Measurements from ENCODE around the gene SIT1.

Gene SIT1

DNA sequence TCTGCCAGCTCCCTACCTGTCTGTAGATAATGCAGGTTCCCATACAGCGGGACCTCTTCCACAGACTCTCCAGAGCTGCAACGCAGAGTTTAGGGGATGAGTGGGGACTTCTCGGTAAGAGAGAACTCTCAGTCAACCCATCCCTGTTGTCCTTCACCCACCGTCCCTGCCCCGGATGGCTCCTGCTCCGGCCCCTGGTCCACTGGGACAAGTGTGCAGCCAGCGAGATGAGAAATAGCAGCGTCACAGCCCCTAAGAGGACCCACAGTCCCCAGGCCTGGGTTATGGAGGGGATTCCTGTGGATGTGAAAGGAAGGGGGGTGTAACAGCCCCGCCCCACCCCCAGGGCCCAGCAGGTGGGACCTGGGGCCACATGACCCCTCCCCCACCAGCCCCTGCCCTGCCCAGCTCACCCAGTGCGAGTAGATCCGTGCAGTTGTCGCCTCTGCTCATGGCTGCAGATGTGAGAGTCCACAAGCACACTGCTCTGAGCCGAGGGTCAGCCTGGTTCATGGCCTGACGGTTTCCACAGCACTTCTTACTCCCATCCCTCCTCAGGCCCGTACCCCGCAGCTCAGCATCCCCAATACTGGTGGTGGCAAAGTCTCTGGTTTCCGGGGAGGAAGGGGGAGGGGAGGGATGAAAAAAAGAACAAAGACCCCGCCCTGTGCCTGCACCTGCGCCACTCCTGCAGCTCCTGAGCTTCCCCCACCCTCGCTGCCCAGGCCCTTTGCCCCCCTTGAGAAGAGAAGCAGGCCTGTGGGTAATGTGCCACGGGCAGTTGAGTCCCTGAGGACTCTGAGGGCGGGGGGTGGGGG is at the start of gene SIT1:
SIT1 (minus strand) TSS at position 591 of the 818 bp plus-strand sequence; CDS start at position 513, 78 bp downstream.
- no peak for DNase-seq

- no peak for DNase-seq
Observed at GRCh38 chr9:35700031-35700430, 49.3 kb upstream of the SIT1 start.

- no peak for DNase-seq
Observed at GRCh38 chr9:35698231-35698630, 47.5 kb upstream of the SIT1 start.

GRCh38 chr9:35697486-35697885 is 46.8 kb upstream of the SIT1 start:
- DNase-seq, result no peak

DNA sequence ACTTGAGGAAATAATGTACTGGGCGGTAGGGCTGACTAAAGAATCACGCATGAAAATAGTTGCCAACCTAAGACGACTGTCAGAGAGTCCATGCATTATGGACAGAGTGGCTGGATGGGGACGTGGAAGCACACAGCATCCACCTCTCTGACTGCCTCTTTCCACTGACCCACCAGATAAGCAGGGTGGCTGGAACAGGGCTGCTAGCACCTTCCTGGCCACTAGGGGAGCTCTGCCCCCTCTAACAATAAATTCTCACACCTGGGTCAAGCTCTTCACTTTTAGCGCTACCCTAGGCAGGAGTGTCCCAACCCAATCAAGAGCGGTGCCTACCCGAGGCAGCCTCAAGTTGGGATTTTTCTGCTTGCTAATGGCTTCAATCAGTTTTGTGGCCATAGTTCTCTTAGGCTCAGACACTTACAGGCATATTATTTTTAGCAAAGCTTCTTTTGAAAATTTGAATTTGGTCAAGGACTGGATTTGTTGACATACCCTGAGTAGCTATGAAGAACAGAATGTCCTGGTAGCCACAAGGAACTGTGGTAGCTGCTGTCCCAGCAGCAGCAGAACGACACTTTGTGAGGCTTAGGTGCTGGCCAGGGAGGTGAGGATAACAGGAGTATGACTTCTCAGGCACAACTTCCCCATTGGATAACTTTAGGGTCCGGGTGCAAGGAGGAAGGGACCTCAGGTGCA is 45.9 kb upstream of the SIT1 start:
- DNase-seq, result no peak

GRCh38 chr9:35695943-35696401 is 45.2 kb upstream of the SIT1 start:
- DNase-seq, result no peak

GRCh38 chr9:35691757-35692301 is 41.1 kb upstream of the SIT1 start:
- no peak for DNase-seq

DNA sequence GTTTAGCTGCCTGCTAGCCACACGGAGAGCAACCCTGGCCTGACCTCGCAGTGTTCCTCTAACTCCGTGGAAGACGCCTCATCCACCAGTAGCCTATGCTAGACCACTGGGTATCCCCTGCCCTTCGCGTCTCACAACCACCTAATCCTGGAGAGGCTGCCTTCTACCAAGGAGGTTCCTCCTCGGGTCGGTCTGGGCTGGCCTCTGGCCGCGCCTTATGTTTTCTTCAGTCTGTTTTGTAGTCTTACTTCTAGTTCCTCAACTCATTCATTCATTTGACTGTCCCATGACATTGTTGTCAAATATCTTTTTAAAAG is 40.6 kb upstream of the SIT1 start:
- DNase-seq, result no peak

DNA sequence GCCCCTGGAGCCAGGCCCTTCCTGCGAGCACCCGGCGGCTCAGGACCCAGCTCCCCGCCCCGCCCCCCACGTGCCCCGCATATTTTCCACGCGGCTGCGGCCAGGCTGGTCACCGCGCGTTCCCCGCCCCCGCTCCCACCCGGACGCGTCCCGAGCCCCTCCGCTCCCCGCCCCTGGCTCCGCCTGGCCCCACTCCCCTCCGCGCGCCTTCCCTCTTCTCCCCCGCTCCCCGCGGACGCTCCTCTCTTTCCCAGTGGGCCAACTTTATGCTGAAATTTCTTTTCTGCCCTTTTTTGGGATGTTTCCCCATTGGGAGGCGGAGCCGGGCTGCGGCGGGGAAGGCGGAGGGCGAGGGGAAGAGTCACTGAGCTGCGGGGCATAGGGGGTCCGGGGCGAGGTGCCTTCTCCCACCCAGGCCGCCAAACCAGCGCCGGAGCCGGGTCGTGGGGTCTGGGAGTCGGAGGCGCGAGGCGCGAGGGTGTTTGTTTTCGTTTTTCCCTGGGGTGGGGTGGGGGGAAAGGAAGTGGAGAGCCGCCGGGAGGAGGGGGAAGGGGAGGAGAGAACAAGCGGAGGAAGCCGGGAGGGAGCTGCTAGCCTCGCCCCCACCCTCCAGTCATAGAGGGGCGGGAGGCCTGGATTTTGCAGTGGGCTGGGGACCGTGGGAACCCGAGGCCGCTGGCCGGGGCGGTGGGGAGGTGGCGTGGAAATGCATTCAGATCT is 40.0 kb upstream of the SIT1 start:
- DNase-seq, result peak; percentile 29

DNA sequence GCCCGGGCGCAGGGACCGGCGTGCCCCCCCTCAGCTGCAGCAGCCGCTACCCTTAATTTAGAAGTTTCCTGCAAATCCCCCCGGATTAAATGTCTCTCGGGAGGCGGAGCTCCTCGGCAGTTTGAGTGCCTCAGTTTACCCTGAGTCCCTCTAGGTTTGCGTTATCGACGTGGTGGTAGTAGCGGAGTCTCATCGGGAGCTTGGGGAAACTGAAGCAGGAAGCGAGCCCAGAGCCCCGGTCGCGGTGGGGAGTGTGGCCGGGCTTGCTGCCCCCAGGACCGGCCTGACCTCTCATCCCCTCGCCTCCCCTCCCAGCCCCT is 39.5 kb upstream of the SIT1 start:
- no peak for DNase-seq

DNA sequence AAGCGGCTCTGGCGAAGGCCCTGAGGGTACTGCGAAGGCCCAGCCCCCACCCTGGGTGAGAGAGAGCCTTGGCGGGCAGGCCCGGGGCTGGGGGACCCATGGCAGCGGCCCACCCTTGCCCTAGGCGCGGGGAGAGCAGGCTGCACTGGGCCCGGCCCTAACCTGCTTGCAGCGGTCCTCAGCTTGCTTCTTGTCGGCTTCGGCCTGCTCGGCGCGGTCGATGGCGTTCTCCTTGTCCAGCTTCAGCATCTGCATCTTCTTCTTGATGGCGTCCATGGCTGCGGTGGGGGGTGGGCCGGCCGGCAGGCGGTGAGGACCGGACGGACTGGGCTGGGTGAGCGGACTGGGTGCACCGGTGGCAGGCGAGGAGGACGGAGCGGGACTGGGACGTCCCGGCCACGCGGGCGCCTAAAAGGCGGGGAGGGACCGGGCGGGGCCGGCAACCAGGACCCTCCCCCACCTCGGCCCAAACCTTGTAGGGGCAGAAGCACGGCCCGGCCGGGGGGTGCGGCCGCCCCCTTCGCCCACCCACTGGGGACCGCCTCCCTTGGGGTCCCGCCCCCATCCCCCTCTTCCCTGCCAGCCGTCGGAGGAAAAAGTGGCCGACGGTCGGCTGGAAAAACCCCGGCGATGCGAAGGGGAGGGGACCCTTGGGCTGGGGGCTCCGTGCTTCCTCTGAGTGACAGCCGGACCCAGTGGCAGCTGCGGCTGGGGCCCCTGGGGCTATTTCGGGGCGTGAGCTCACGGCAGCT is 39.0 kb upstream of the SIT1 start, which contains the start of gene TPM2:
TPM2 (minus strand) TSS at position 384 of the 752 bp plus-strand sequence; CDS start at position 276, 108 bp downstream.
- no peak for DNase-seq

DNA sequence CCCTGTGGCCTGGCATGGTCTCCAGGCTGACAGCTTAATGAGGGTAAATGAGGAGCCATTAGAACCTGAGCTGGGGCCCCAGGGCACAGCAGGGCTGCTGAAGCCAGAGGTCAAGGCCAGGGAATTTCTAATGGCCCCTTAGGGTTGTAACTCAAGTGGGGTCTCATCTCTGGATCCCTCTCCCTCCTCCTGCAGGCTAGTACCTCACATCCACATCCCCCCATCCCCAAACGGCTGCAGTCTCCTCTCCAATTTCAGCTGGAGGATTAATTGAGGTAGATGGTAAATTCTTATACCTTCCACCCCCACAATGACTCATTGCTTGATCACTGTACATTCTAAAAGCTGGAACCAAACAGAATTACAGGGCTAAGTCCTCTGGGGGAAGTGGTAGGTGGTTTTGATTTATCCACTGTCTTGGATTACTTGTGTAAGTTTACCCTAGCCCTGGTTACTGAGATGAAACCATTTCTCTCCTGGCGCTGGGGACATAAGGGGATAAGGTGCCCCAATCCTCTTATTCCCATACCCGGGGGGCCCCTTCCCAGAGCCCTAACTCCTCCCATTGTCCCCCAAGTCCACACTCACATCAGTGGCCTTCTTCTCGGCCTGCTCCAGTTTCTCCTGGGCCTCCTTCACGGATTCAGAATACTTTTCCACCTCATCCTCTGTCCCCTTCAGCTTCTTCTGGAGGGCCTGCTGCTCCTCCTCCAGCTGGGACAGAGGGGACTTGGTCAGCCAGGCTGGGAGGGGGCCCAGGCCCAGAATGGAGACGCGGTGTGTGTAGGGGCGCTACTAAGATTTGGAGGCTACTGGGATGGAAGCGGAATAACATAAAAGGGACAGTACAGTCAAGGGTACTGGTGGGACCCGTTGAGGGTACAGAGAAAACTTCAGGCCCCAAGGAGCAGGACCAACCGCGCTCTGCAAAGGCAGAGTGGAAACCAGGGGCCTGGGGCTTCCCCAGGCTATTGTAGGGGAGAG is 38.1 kb upstream of the SIT1 start:
- no peak for DNase-seq

GRCh38 chr9:35687972-35688557 is 37.3 kb upstream of the SIT1 start:
- no peak for DNase-seq

GRCh38 chr9:35687306-35687705 is 36.6 kb upstream of the SIT1 start:
- DNase-seq, result no peak

- no peak for DNase-seq
Observed at GRCh38 chr9:35686222-35687203, 35.8 kb upstream of the SIT1 start.

DNA sequence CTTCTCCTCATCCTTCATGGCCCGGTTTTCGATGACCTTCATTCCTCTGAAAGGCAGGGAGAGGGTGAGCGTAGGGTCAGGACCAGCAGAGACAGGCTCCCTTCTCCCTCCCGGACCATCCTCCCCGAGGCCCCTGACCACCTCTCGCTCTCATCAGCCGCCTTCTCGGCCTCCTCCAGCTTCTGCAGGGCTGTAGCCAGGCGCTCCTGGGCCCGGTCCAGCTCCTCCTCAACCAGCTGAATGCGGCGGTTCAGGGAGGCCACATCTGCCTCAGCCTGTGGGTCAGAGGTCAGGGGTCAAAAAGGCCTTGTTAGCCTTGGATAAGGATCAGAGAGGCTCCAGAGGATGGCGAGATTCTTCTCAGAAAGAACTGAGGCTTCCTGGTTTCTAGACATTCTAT is 34.8 kb upstream of the SIT1 start:
- DNase-seq, result no peak

- DNase-seq, result no peak
Observed at GRCh38 chr9:35684921-35685320, 34.2 kb upstream of the SIT1 start.

DNA sequence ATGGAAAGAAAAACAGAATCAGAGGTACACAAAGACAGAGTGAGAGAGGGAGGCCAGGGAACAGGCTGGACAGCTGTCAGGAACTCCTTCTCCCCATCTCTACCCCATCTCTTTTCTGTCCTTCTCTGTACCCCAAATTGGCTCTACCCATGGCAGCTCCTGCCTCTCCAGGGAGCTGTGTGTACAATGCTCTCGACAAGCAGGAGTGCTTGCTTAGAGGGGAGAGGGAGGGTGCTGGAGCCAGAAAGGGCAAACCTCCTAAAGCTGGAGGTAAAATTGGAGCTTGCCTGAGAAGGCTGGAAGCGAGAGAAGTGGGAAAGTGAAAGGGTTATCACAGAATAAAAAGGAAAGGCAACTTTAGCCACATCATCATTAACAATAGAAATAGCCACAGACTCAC is 32.6 kb upstream of the SIT1 start:
- no peak for DNase-seq

DNA sequence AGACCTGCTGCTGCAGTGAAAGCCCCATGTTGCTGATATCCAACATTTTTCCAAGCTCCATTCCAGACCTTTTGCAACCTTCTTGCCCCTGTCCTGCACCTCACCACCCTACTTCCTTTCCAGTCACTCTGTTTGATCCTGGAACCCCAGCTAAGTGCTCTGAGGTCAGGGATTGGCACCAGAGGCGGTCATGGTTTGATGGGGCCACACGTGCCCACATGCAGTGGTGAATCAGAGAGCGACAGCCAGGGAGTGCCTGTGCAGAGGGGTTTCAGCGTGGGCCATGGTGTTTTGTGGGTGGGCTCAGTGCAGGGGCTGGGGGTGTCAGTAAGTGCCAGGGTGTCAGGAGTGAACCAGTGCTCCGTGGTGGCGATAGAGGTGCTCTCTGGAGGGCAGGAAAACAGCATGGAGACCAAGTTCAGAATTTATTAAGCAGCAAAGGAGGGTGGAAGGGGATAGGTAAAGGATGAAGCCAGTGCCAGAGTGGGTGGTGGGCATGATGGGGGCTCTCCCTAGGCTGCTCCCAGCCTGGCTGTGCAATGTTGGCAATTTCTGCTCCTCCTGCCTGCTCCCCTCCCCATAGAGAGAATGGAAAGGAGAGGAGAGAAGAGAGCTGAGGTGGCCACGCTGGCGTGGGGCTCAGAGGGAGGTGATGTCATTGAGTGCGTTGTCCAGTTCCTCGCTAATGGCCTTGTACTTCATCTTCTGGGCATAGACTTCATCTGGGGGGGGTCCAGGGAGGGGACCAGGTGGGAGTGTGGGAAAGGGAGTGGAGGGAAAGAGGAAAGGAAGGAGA is 32.0 kb upstream of the SIT1 start:
- DNase-seq, result no peak

Measured in NCI-H510A (cell line).